ENCODE data around the gene ELL.

ELL gene

GRCh38 chr19:18426416-18426767 lies 95.5 kb downstream of the ELL start:
- DNase-seq (ENCODE audit: low read depth in 1 of 2, low spot score in 1 of 2), result no peak
- Histone ChIP-seq H3K27ac (replicated peaks) (no peak overlapping the region), H3K4me3 (replicated peaks; ENCODE audit: insufficient read depth, low read length) (no peak overlapping the region), H3K27me3 (ENCODE audit: insufficient read depth, poor library complexity, severe bottlenecking) (no peaks in the 10 kb centered on the region)
- TF ChIP-seq GABPA (IDR thresholded peaks at IDR 0.05; ENCODE audit: low read depth) (no peak), SPI1 (IDR thresholded peaks at IDR 0.05; ENCODE audit: borderline replicate concordance, low read depth) (no peak), POLR2AphosphoS5 (IDR thresholded peaks at IDR 0.05; ENCODE audit: low read depth) (no peak), REST (IDR thresholded peaks at IDR 0.05; ENCODE audit: insufficient replicate concordance, low read depth) (no peak)
- TF ChIP-seq, protein P1, sequence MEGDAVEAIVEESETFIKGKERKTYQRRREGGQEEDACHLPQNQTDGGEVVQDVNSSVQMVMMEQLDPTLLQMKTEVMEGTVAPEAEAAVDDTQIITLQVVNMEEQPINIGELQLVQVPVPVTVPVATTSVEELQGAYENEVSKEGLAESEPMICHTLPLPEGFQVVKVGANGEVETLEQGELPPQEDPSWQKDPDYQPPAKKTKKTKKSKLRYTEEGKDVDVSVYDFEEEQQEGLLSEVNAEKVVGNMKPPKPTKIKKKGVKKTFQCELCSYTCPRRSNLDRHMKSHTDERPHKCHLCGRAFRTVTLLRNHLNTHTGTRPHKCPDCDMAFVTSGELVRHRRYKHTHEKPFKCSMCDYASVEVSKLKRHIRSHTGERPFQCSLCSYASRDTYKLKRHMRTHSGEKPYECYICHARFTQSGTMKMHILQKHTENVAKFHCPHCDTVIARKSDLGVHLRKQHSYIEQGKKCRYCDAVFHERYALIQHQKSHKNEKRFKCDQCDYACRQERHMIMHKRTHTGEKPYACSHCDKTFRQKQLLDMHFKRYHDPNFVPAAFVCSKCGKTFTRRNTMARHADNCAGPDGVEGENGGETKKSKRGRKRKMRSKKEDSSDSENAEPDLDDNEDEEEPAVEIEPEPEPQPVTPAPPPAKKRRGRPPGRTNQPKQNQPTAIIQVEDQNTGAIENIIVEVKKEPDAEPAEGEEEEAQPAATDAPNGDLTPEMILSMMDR (IDR thresholded peaks at IDR 0.05; ENCODE audit: insufficient read depth, low read length), result no peak

DNA sequence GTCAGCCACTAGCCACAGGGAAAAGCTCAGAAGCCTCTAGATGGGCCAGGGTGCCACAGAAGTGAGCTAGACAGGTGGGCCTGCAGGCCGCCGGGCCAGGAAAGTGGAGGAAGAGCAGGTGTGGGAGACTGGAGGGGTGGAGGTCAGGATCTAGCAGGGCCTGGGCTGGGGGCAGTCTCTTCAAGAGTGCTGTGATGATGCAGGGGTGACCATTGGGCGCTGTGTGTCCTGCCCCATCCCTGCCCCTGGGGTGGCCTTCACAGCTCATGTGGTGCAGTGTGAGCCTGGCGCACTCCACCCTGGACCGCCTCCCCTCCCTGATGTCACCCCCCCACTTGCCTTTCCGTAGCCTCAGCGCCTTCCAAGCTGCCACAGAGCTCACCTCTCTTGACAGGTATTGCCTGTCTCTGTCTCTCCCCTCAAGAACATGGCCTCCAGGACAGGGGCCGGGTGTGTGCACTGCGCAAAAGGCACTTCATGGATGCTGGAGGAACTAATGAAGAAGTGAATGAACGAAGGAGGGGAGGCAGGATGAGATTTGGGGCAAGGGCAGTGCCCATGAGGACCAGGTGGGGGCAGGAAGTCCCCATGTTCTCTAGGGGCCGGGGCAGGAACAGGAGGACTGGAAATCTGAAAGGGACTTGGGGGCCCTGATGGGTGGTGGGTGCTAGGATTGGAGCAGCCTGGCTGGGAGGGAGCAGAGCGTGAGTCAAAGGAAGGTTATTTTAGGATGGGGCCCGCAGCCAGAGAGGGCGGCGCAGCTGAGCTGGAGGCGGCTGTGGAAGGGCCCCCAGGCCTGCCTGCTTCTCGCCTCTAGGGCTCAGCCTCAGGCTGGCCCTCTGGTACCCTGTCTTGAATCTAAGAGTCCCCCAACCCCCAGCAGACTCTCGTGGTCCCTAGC lies 96.1 kb downstream of the ELL start:
- no peak for DNase-seq (ENCODE audit: low read depth in 1 of 2, low spot score in 1 of 2)
- no peak overlapping the region for H3K27ac ChIP-seq (replicated peaks)
- TF ChIP-seq POLR2AphosphoS5 (IDR thresholded peaks at IDR 0.05; ENCODE audit: low read depth) (no peak), GABPA (IDR thresholded peaks at IDR 0.05; ENCODE audit: low read depth) (no peak), SPI1 (IDR thresholded peaks at IDR 0.05; ENCODE audit: borderline replicate concordance, low read depth) (no peak)
- no peak overlapping the region for H3K4me3 ChIP-seq (replicated peaks; ENCODE audit: insufficient read depth, low read length)
- no peaks in the 10 kb centered on the region for H3K27me3 ChIP-seq (ENCODE audit: insufficient read depth, poor library complexity, severe bottlenecking)

- Histone ChIP-seq H3K27ac (replicated peaks) (no peak overlapping the region), H3K27me3 (ENCODE audit: insufficient read depth, poor library complexity, severe bottlenecking) (no peaks in the 10 kb centered on the region), H3K4me3 (replicated peaks; ENCODE audit: insufficient read depth, low read length) (no peak overlapping the region)
- DNase-seq (ENCODE audit: low read depth in 1 of 2, low spot score in 1 of 2), result no peak
- TF ChIP-seq REST (IDR thresholded peaks at IDR 0.05; ENCODE audit: insufficient replicate concordance, low read depth), result no peak
- TF ChIP-seq, protein P1 (IDR thresholded peaks at IDR 0.05; ENCODE audit: insufficient read depth, low read length), result no peak
- no peak for TF ChIP-seq POLR2AphosphoS5 (IDR thresholded peaks at IDR 0.05; ENCODE audit: low read depth)
- TF ChIP-seq GABPA (IDR thresholded peaks at IDR 0.05; ENCODE audit: low read depth), result no peak
- no peak for TF ChIP-seq SPI1 (IDR thresholded peaks at IDR 0.05; ENCODE audit: borderline replicate concordance, low read depth)
These were observed 96.9 kb downstream of the ELL start for GRCh38 chr19:18424890-18425514.

GRCh38 chr19:18424122-18424889 lies 97.6 kb downstream of the ELL start:
- no peak for TF ChIP-seq SPI1 (IDR thresholded peaks at IDR 0.05; ENCODE audit: borderline replicate concordance, low read depth)
- no peak for TF ChIP-seq REST (IDR thresholded peaks at IDR 0.05; ENCODE audit: insufficient replicate concordance, low read depth)
- H3K27me3 ChIP-seq (ENCODE audit: insufficient read depth, poor library complexity, severe bottlenecking), result no peaks in the 10 kb centered on the region
- H3K4me3 ChIP-seq (replicated peaks; ENCODE audit: insufficient read depth, low read length), result no peak overlapping the region
- no peak overlapping the region for H3K27ac ChIP-seq (replicated peaks)
- no peak for DNase-seq (ENCODE audit: low read depth in 1 of 2, low spot score in 1 of 2)

All from HL-60 (cell line).